HEK293 (cell line): ENCODE measurements around the gene ATP5MC3.

ENCODE experiments used
- CTCF ChIA-PET: fragments of 350-600 bp; formaldehyde crosslinking; extraction: SDS; loops from one replicate; lab custom pipeline; 2021; ENCODE audit warnings: antibody characterized with exemption; lab: Yijun Ruan, JAX
- POLR2A ChIA-PET: fragments of 300-600 bp; formaldehyde crosslinking; extraction: SDS; loops from one replicate; lab custom pipeline; 2020; ENCODE audit warnings: antibody characterized with exemption, inconsistent platforms; lab: Yijun Ruan, JAX
- H3K27ac ChIP-seq: fragments of 200-500 bp; sonication (Bioruptor generic); 2 replicates; pipeline ENCODE4 v1.5.1; 2014; ENCODE audit warnings: low read depth, low read length, control low read depth, inconsistent platforms; ENCODE audit errors: extremely low read depth
- H3K36me3 ChIP-seq, 2 experiments: fragments of 200-500 bp in 1 of 2; sonication (Bioruptor generic) in 1 of 2; 1 replicate in 1 of 2; 2 replicates in 1 of 2; pipeline ENCODE4 v1.5.1; 2014 to 2017; ENCODE audit warnings: inconsistent platforms in 2 of 2, low read length in 2 of 2; ENCODE audit not compliant: control insufficient read depth in 2 of 2, insufficient read depth in 1 of 2
- H3K4me1 ChIP-seq: fragments of 200-500 bp; sonication (Bioruptor generic); 2 replicates; pipeline ENCODE4 v1.5.1; 2014; ENCODE audit warnings: mild to moderate bottlenecking, low read length, inconsistent platforms; ENCODE audit not compliant: control insufficient read depth, insufficient read depth
- H3K4me3 ChIP-seq: 2 replicates; pipeline ENCODE4 v1.5.1; 2011; ENCODE audit warnings: low read depth, mild to moderate bottlenecking, control low read depth, low read length, moderate library complexity
- H3K9me3 ChIP-seq: fragments of 200-500 bp; sonication (Bioruptor generic); 2 replicates; pipeline ENCODE4 v1.5.1; 2014; ENCODE audit warnings: low read depth, low read length, inconsistent platforms; ENCODE audit not compliant: control insufficient read depth, insufficient read depth
- HOXD13 ChIP-seq: sonication (generic); formaldehyde crosslinking; IDR thresholded peaks from 2 replicates; pipeline ENCODE4 v1.8.0; 2022; ENCODE audit warnings: missing genetic modification reagents, borderline replicate concordance
- PRDM1 ChIP-seq: fragments of 450-650 bp; formaldehyde crosslinking; IDR thresholded peaks from 2 replicates; pipeline ENCODE4; 2016; ENCODE audit warnings: missing biosample characterization, missing genetic modification characterization
- SALL2 ChIP-seq: fragments of 450-650 bp; formaldehyde crosslinking; IDR thresholded peaks from 2 replicates; pipeline ENCODE4 v1.5.0; 2017; ENCODE audit warnings: missing biosample characterization, mild to moderate bottlenecking, missing genetic modification characterization, borderline replicate concordance
- SP2 ChIP-seq: fragments of 450-650 bp; formaldehyde crosslinking; IDR thresholded peaks from 2 replicates; pipeline ENCODE4 v1.5.1; 2016; ENCODE audit warnings: missing biosample characterization, missing genetic modification characterization
- SP3 ChIP-seq: fragments of 450-650 bp; formaldehyde crosslinking; IDR thresholded peaks from 2 replicates; pipeline ENCODE4 v1.5.1; 2016; ENCODE audit warnings: missing biosample characterization, missing genetic modification characterization
- ZBTB1 ChIP-seq: fragments of 450-650 bp; formaldehyde crosslinking; IDR thresholded peaks from 2 replicates; pipeline ENCODE4 v1.5.1; 2016; ENCODE audit warnings: missing biosample characterization, missing genetic modification characterization
- ZEB2 ChIP-seq: fragments of 450-650 bp; formaldehyde crosslinking; IDR thresholded peaks from 2 replicates; pipeline ENCODE4 v1.5.1; 2016; ENCODE audit warnings: missing biosample characterization, missing genetic modification characterization
- ZNF112 ChIP-seq: fragments of 450-650 bp; formaldehyde crosslinking; IDR thresholded peaks from 2 replicates; pipeline ENCODE4 v1.5.0; 2017; ENCODE audit warnings: missing biosample characterization, missing genetic modification characterization
- ZNF155 ChIP-seq: fragments of 450-650 bp; formaldehyde crosslinking; IDR thresholded peaks from 2 replicates; pipeline ENCODE4 v1.5.1; 2016; ENCODE audit warnings: missing biosample characterization, missing genetic modification characterization
- ZNF169 ChIP-seq: fragments of 450-650 bp; formaldehyde crosslinking; IDR thresholded peaks from 2 replicates; pipeline ENCODE4 v1.5.1; 2016; ENCODE audit warnings: missing biosample characterization, missing genetic modification characterization
- ZNF184 ChIP-seq: fragments of 450-650 bp; IDR thresholded peaks from 2 replicates; pipeline ENCODE4 v1.5.1; 2018; ENCODE audit warnings: missing biosample characterization, mild to moderate bottlenecking, missing genetic modification characterization
- ZNF19 ChIP-seq: fragments of 450-650 bp; formaldehyde crosslinking; IDR thresholded peaks from 2 replicates; pipeline ENCODE4; 2016; ENCODE audit warnings: missing biosample characterization, missing genetic modification characterization, low read depth
- ZNF248 ChIP-seq: fragments of 450-650 bp; formaldehyde crosslinking; IDR thresholded peaks from 2 replicates; pipeline ENCODE4 v1.5.1; 2017; ENCODE audit warnings: missing biosample characterization, missing genetic modification characterization
- ZNF274 ChIP-seq, 2 experiments: fragments of 200-500 bp in 1 of 2; fragments of 450-650 bp in 1 of 2; sonication (Bioruptor generic) in 1 of 2; formaldehyde crosslinking in 1 of 2; IDR thresholded peaks; 2 replicates each; pipeline versions ENCODE4 v1.5.1 to v1.6.1; 2014 to 2016; ENCODE audit warnings: borderline replicate concordance in 1 of 2, inconsistent platforms in 1 of 2, low read length in 1 of 2, missing biosample characterization in 1 of 2, missing genetic modification characterization in 1 of 2
- ZNF292 ChIP-seq: fragments of 450-650 bp; formaldehyde crosslinking; IDR thresholded peaks from 2 replicates; pipeline ENCODE4 v1.5.1; 2016; ENCODE audit warnings: low read depth, missing biosample characterization, missing genetic modification characterization, borderline replicate concordance
- ZNF335 ChIP-seq: fragments of 450-650 bp; formaldehyde crosslinking; conservative IDR thresholded peaks from 2 replicates; pipeline ENCODE4 v1.5.1; 2016; ENCODE audit warnings: missing biosample characterization, missing genetic modification characterization
- ZNF354C ChIP-seq: fragments of 450-650 bp; formaldehyde crosslinking; IDR thresholded peaks from 2 replicates; pipeline ENCODE4 v1.5.1; 2016; ENCODE audit warnings: missing biosample characterization, missing genetic modification characterization, low read depth, borderline replicate concordance
- ZNF488 ChIP-seq: fragments of 450-650 bp; formaldehyde crosslinking; IDR thresholded peaks from 2 replicates; pipeline ENCODE4 v1.5.1; 2016; ENCODE audit warnings: missing biosample characterization, missing genetic modification characterization
- ZNF521 ChIP-seq: fragments of 450-650 bp; formaldehyde crosslinking; IDR thresholded peaks from 2 replicates; pipeline ENCODE4 v1.5.1; 2017; ENCODE audit warnings: missing biosample characterization, mild to moderate bottlenecking, missing genetic modification characterization
- ZNF558 ChIP-seq: fragments of 450-650 bp; formaldehyde crosslinking; IDR thresholded peaks from 2 replicates; pipeline ENCODE4 v1.5.1; 2016; ENCODE audit warnings: missing biosample characterization, missing genetic modification characterization
- ZNF585B ChIP-seq: fragments of 450-650 bp; formaldehyde crosslinking; IDR thresholded peaks from 2 replicates; pipeline ENCODE4 v1.5.1; 2016; ENCODE audit warnings: missing biosample characterization, missing genetic modification characterization
- ZNF623 ChIP-seq: fragments of 450-650 bp; formaldehyde crosslinking; IDR thresholded peaks from 2 replicates; pipeline ENCODE4 v1.5.1; 2016; ENCODE audit warnings: missing biosample characterization, missing genetic modification characterization
- ZNF626 ChIP-seq: fragments of 450-650 bp; sonication (Bioruptor Pico); formaldehyde crosslinking; IDR thresholded peaks from 2 replicates; pipeline ENCODE4 v1.5.1; 2018; ENCODE audit warnings: missing biosample characterization, missing genetic modification characterization, inconsistent platforms
- ZNF791 ChIP-seq: fragments of 450-650 bp; formaldehyde crosslinking; IDR thresholded peaks from 2 replicates; pipeline ENCODE4 v1.5.1; 2016; ENCODE audit warnings: missing biosample characterization, missing genetic modification characterization
- ZSCAN23 ChIP-seq: fragments of 450-650 bp; formaldehyde crosslinking; IDR thresholded peaks from 2 replicates; pipeline ENCODE4 v1.5.1; 2016; ENCODE audit warnings: missing biosample characterization, missing genetic modification characterization
- TF ChIP-seq, protein P1 (sequence below): fragments of 450-650 bp; formaldehyde crosslinking; IDR thresholded peaks from 2 replicates; pipeline ENCODE4 v1.5.1; 2016; ENCODE audit warnings: missing biosample characterization, missing genetic modification characterization
- TF ChIP-seq, protein P2 (sequence below): fragments of 450-650 bp; formaldehyde crosslinking; conservative IDR thresholded peaks from 2 replicates; pipeline ENCODE4 v1.5.1; 2016; ENCODE audit warnings: low read depth, missing biosample characterization, missing genetic modification characterization
- TF ChIP-seq, protein P3 (sequence below): fragments of 450-650 bp; formaldehyde crosslinking; IDR thresholded peaks from 2 replicates; pipeline ENCODE4 v1.5.1; 2016; ENCODE audit warnings: missing biosample characterization, missing genetic modification characterization

ATP5MC3 gene

GRCh38 chr2:175176624-175177023 lies 4.9 kb downstream of the ATP5MC3 start:
- Histone ChIP-seq H3K4me1 (no peaks in the 10 kb centered on the region), H3K36me3 (peaks cover 41 to 67% of the 10 kb centered on the region in 2 experiments), H3K9me3 (no peaks in the 10 kb centered on the region), H3K27ac (no peak overlapping the region), H3K4me3 (no peak overlapping the region)
- ChIA-PET POLR2A (interaction anchor here (3.1 kb wide), 1 partner anchor 8 kb away, joined by 21 read pairs; the partner anchor contains the start of gene ATF2), CTCF (interaction anchor here (1.2 kb wide), 1 partner anchor 65 kb away, joined by 6 read pairs; no protein-coding TSS in a partner anchor)
- TF ChIP-seq SALL2 (no peak), ZNF184 (tag by site-specific recombination) (no peak), ZNF335 (no peak), ZNF488 (tag by site-specific recombination) (no peak), ZBTB1 (tag by site-specific recombination) (no peak), ZNF585B (tag by site-specific recombination) (no peak), ZNF112 (tag by site-specific recombination) (no peak), ZNF248 (no peak), ZNF169 (tag by site-specific recombination) (no peak), SP2 (tag by site-specific recombination) (no peak), ZEB2 (tag by site-specific recombination) (no peak), ZNF558 (tag by site-specific recombination) (no peak), SP3 (no peak)
- TF ChIP-seq, protein P1, sequence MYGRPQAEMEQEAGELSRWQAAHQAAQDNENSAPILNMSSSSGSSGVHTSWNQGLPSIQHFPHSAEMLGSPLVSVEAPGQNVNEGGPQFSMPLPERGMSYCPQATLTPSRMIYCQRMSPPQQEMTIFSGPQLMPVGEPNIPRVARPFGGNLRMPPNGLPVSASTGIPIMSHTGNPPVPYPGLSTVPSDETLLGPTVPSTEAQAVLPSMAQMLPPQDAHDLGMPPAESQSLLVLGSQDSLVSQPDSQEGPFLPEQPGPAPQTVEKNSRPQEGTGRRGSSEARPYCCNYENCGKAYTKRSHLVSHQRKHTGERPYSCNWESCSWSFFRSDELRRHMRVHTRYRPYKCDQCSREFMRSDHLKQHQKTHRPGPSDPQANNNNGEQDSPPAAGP, result no peak
- TF ChIP-seq, protein P2, sequence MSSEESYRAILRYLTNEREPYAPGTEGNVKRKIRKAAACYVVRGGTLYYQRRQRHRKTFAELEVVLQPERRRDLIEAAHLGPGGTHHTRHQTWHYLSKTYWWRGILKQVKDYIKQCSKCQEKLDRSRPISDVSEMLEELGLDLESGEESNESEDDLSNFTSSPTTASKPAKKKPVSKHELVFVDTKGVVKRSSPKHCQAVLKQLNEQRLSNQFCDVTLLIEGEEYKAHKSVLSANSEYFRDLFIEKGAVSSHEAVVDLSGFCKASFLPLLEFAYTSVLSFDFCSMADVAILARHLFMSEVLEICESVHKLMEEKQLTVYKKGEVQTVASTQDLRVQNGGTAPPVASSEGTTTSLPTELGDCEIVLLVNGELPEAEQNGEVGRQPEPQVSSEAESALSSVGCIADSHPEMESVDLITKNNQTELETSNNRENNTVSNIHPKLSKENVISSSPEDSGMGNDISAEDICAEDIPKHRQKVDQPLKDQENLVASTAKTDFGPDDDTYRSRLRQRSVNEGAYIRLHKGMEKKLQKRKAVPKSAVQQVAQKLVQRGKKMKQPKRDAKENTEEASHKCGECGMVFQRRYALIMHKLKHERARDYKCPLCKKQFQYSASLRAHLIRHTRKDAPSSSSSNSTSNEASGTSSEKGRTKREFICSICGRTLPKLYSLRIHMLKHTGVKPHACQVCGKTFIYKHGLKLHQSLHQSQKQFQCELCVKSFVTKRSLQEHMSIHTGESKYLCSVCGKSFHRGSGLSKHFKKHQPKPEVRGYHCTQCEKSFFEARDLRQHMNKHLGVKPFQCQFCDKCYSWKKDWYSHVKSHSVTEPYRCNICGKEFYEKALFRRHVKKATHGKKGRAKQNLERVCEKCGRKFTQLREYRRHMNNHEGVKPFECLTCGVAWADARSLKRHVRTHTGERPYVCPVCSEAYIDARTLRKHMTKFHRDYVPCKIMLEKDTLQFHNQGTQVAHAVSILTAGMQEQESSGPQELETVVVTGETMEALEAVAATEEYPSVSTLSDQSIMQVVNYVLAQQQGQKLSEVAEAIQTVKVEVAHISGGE, result no peak

GRCh38 chr2:175175896-175176295 lies 5.6 kb downstream of the ATP5MC3 start:
- H3K9me3 ChIP-seq, result no peaks in the 10 kb centered on the region
- peaks cover 41 to 67% of the 10 kb centered on the region in 2 experiments for H3K36me3 ChIP-seq
- ChIA-PET CTCF (interaction anchor here (0.5 kb wide), 1 partner anchor 919 kb away, joined by 3 read pairs; no protein-coding TSS in a partner anchor), POLR2A (interaction anchor here (1.0 kb wide), 1 partner anchor 10 kb away, joined by 3 read pairs; no protein-coding TSS in a partner anchor)
- TF ChIP-seq HOXD13 (CRISPR knock-in tag), result no peak
- TF ChIP-seq ZNF292 (tag by site-specific recombination), result no peak
- no peak for TF ChIP-seq ZNF19 (tag by site-specific recombination)
- no peak for TF ChIP-seq ZNF274 (IDR thresholded peaks at IDR 0.05; ENCODE audit: low read length)
- TF ChIP-seq ZNF274 (tag by site-specific recombination; IDR thresholded peaks at IDR 0.05; ENCODE audit: borderline replicate concordance), result no peak
- no peak for TF ChIP-seq ZNF354C (tag by site-specific recombination)
- no peak for TF ChIP-seq ZNF558 (tag by site-specific recombination)
- TF ChIP-seq, protein P3, sequence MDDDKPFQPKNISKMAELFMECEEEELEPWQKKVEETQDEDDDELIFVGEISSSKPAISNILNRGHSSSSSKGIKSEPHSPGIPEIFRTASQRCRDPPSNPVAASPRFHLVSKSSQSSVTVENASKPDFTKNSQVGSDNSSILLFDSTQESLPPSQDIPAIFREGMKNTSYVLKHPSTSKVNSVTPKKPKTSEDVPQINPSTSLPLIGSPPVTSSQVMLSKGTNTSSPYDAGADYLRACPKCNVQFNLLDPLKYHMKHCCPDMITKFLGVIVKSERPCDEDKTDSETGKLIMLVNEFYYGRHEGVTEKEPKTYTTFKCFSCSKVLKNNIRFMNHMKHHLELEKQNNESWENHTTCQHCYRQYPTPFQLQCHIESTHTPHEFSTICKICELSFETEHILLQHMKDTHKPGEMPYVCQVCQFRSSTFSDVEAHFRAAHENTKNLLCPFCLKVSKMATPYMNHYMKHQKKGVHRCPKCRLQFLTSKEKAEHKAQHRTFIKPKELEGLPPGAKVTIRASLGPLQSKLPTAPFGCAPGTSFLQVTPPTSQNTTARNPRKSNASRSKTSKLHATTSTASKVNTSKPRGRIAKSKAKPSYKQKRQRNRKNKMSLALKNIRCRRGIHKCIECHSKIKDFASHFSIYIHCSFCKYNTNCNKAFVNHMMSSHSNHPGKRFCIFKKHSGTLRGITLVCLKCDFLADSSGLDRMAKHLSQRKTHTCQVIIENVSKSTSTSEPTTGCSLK (tag by site-specific recombination), result no peak
- TF ChIP-seq ZNF623 (tag by site-specific recombination), result no peak
- no peak for TF ChIP-seq PRDM1 (tag by site-specific recombination)
- no peak for TF ChIP-seq ZNF791 (tag by site-specific recombination)
- no peak for TF ChIP-seq ZNF155 (tag by site-specific recombination)
- TF ChIP-seq ZNF521 (tag by site-specific recombination), result no peak
- no peak for TF ChIP-seq ZNF626 (tag by site-specific recombination)
- no peak for TF ChIP-seq ZSCAN23
- no peak overlapping the region for H3K4me3 ChIP-seq
- no peaks in the 10 kb centered on the region for H3K4me1 ChIP-seq
- H3K27ac ChIP-seq, result no peak overlapping the region
